Measurements from ENCODE around the gene ACSBG1. TPM values are rescaled to one million over a fixed set of nuclear protein-coding genes. Genes with fewer than 3 reads are reported as not detected.

ACSBG1 gene, protein sequence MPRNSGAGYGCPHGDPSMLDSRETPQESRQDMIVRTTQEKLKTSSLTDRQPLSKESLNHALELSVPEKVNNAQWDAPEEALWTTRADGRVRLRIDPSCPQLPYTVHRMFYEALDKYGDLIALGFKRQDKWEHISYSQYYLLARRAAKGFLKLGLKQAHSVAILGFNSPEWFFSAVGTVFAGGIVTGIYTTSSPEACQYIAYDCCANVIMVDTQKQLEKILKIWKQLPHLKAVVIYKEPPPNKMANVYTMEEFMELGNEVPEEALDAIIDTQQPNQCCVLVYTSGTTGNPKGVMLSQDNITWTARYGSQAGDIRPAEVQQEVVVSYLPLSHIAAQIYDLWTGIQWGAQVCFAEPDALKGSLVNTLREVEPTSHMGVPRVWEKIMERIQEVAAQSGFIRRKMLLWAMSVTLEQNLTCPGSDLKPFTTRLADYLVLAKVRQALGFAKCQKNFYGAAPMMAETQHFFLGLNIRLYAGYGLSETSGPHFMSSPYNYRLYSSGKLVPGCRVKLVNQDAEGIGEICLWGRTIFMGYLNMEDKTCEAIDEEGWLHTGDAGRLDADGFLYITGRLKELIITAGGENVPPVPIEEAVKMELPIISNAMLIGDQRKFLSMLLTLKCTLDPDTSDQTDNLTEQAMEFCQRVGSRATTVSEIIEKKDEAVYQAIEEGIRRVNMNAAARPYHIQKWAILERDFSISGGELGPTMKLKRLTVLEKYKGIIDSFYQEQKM
- total RNA-seq (under 1 TPM in 3 of 7 donors, not detected in 4; 0.16 to 0.26 (median 0.23) TPM), polyA plus RNA-seq (under 1 TPM; 0.19 to 0.33 (median 0.28) TPM)
- long read RNA-seq, donor 1, result 0 reads
- long read RNA-seq, donor 2, result 0 reads

DNA sequence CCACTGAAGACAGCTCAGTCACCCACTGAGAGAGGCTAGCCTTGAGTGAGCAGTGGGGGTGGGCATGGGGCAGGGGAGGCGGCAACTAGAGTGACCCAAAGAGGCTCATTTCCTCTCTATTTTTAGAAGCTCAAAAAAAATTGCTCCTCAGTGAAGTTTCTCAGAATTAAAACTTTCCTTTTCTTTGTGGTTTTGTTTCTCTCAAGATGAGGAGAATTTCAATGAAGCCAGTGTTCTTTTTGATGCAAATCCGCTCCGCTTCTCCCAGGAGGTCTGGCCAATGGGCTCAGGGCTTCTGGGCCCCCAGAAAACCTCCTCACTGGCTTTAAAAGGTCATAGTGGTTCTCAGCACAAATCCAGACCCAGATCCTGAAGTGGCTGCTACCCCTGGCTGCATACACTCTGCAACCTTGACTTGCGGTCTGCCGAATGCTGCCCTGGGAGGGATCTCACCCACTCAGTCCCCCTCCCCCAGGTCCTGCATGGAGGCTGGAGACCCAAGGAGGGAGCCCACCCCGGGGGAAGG lies at the start of gene ACSBG1:
Gene ACSBG1, minus strand, starts transcription at position 51 of the 526 bp plus-strand sequence. CDS start 64 bp downstream, outside the sequence.
- Histone ChIP-seq H3K36me3 (no peaks in the 10 kb centered on the region), H3K27ac (no peak within 1 kb of the TSS), H3K27me3 (replicated peaks in 1 of 7) (peaks cover 0 to 20% (median 0%) of the 10 kb centered on the region in 7 donors), H3K9me3 (no peaks in the 10 kb centered on the region), H3K4me3 (no peak within 1 kb of the TSS), H3K4me1 (no peaks in the 10 kb centered on the region)
- TF ChIP-seq POLR2AphosphoS5 (IDR thresholded peaks at IDR 0.05), result no peak
- TF ChIP-seq, protein P1, sequence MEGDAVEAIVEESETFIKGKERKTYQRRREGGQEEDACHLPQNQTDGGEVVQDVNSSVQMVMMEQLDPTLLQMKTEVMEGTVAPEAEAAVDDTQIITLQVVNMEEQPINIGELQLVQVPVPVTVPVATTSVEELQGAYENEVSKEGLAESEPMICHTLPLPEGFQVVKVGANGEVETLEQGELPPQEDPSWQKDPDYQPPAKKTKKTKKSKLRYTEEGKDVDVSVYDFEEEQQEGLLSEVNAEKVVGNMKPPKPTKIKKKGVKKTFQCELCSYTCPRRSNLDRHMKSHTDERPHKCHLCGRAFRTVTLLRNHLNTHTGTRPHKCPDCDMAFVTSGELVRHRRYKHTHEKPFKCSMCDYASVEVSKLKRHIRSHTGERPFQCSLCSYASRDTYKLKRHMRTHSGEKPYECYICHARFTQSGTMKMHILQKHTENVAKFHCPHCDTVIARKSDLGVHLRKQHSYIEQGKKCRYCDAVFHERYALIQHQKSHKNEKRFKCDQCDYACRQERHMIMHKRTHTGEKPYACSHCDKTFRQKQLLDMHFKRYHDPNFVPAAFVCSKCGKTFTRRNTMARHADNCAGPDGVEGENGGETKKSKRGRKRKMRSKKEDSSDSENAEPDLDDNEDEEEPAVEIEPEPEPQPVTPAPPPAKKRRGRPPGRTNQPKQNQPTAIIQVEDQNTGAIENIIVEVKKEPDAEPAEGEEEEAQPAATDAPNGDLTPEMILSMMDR (IDR thresholded peaks at IDR 0.05 in 8 of 11, conservative IDR thresholded peaks at IDR 0.05 in 3 of 11), result no peak
- TF ChIP-seq POLR2A (IDR thresholded peaks at IDR 0.05), result no peak
- 37 to 65% (median 50%) methylated on average over 6 of the region's 6 CpGs for WGBS, 5 donors
- intact Hi-C loops (cut with DNase I; ENCODE audit: low total_unique reads), result no loop called here
- peak; percentile 31 for DNase-seq

DNA sequence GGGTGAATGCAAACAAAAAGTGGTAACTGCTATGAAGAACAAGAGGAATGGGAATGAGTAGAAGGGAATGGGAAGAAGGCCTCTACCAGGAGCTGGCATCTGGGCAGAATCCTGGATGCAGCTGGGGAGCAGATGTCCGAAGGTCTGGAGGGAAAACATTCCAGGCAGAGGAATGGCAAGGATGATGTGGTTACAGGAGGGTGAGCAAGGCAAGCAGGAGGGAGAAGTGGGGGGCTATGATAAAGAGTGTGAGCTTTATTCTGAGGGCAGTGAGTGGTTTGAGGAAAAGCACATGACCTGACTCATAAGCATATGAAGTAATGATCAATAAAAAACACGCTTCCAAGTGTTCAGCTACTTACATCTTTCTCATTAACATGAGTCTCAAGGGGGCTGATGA lies 48.0 kb upstream of the ACSBG1 start:
- Histone ChIP-seq H3K9me3 (no peaks in the 10 kb centered on the region), H3K27ac (no peak overlapping the region), H3K36me3 (peaks cover 0 to 100% (median 75%) of the 10 kb centered on the region in 6 donors), H3K4me3 (no peak overlapping the region), H3K4me1 (peaks cover 0 to 10% (median 8%) of the 10 kb centered on the region in 6 donors), H3K27me3 (replicated peaks in 1 of 7) (no peaks in the 10 kb centered on the region)
- intact Hi-C loops (cut with DNase I; ENCODE audit: low total_unique reads), result no loop called here
- TF ChIP-seq, protein P1 (IDR thresholded peaks at IDR 0.05 in 8 of 11, conservative IDR thresholded peaks at IDR 0.05 in 3 of 11), result no peak
- TF ChIP-seq POLR2AphosphoS5 (IDR thresholded peaks at IDR 0.05) (no peak), POLR2A (IDR thresholded peaks at IDR 0.05) (no peak)
- DNase-seq, result no peak
- WGBS, 5 donors, result 90 to 100% (median 94%) methylated on average over 2 of the region's 2 CpGs

DNA sequence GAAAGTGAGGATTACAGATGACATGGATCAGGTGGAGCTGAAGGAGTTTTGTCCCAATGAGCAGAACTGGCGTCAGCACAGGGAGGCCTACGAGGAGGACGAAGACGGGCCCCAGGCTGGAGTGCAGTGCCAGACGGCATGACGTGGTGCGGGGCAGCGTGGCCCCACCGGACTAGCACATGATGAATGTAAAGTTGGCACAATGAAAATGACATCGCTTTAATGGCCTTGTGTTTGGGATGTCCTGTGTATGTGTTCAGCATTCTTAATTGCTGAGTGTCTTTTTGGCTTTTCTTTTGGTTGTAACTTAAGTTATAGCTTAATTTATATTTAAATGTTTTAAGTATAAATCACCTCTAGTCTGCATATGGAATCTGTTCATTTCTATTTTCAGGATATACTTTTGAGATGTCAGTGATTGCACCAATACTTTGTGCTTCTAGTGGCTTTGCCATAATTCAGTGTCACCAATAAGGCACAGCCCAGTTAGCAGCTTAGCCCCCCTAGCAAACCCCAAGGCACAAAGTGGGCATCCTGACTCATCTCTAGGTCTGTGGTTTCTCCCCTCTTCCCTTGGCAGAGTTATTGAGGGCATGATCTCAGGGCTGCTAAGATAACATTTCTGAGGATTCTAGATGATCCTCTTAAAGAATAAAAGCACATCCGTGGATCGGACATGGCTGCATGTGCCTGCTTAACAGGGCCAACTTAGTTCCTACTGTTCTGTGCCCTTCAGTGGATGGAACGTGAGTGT lies 46.1 kb upstream of the ACSBG1 start:
- peaks cover 0 to 19% (median 8%) of the 10 kb centered on the region in 6 donors for H3K4me1 ChIP-seq
- intact Hi-C loops (cut with DNase I; ENCODE audit: low total_unique reads), result no loop called here
- H3K4me3 ChIP-seq, result no peak overlapping the region
- no peak overlapping the region for H3K27ac ChIP-seq
- no peak for DNase-seq
- H3K27me3 ChIP-seq (replicated peaks in 1 of 7), result no peaks in the 10 kb centered on the region
- WGBS, 5 donors, result 93 to 96% (median 95%) methylated on average over 13 of the region's 13 CpGs
- H3K9me3 ChIP-seq, result no peaks in the 10 kb centered on the region
- H3K36me3 ChIP-seq, result peaks cover 0 to 100% (median 66%) of the 10 kb centered on the region in 6 donors
- TF ChIP-seq POLR2AphosphoS5 (IDR thresholded peaks at IDR 0.05), result peak in 1 of 3 donors; percentile 39
- TF ChIP-seq, protein P1 (IDR thresholded peaks at IDR 0.05 in 8 of 11, conservative IDR thresholded peaks at IDR 0.05 in 3 of 11), result no peak

Measured in spleen (tissue), 13 donors.